ENCODE data around the gene PSKH1. TPM values are rescaled to one million over a fixed set of nuclear protein-coding genes. Genes with fewer than 3 reads are reported as not detected.
"Not testable (repeated sequence)": the region's sequence is repeated elsewhere in the genome, so short reads cannot be mapped to it uniquely, and the experiment has no call there.

The PSKH1 gene
- total RNA-seq, 2 donors from 2014 or later, result 32.1 to 37.4 TPM

DNA sequence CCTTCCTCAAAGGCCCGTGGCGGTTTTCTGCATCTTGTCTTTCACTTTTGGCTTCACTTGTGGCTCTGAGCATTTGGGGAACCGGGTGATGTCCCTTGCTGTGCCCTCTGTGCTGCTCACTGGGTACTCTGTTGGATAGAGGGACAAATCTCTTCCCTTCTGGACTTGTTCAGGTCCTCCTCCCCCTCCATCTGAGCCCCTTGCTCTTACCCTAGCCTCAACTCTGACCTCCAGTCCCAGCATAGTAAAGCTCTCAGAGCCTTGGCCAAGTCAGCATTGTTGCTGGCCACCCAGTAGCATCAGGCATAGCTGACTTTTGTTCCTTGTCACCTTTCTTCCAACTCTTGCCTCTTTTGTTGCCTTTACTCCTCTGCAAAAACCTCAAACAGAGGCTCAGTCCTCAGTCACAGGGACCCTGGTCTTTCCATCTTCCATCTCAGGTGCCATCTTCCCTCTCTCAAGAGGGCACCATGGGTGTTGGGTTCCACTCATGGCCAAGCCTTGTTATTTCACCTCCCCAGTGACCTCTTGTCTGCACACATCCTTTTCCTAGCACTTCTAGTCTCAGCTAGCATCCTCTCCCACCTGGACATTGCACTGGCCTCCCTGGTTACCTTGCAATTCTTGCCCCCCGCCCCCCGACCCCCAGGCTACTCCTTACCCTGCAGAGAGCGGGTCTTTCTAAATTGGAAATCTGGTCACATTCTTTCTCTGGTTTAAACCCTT is 44.0 kb downstream of the PSKH1 start:
- H3K9ac ChIP-seq (ENCODE audit: extremely low read depth, low read length, poor library complexity, severe bottlenecking), result peak overlapping the region; percentile 77
- H3K9me3 ChIP-seq (ENCODE audit: control insufficient read depth, low read length), result no peaks in the 10 kb centered on the region
- H3K4me3 ChIP-seq (ENCODE audit: low read length), result peak overlapping the region; percentile 93
- peaks cover 16% of the 10 kb centered on the region for H3K4me1 Mint-ChIP-seq
- no peak overlapping the region for H3K27ac ChIP-seq (ENCODE audit: low read depth, low read length)
- H3K36me3 ChIP-seq (ENCODE audit: control insufficient read depth, insufficient read depth, low read length), result no peaks in the 10 kb centered on the region
- no peaks in the 10 kb centered on the region for H3K4me1 ChIP-seq (ENCODE audit: control insufficient read depth, insufficient read depth, low read length)
- TF ChIP-seq CTCF (conservative IDR thresholded peaks at IDR 0.05), result no peak
- H3K27me3 Mint-ChIP-seq (ENCODE audit: insufficient read depth), result no peaks in the 10 kb centered on the region
- WGBS, 2 experiments (ENCODE audit: insufficient coverage in 1 of 2, insufficient read length in 1 of 2), result 48 to 100% methylated on average over 3 to 6 of the region's 6 CpGs
- H3K4me3 Mint-ChIP-seq, result peak overlapping the region; percentile 100
- H3K27ac Mint-ChIP-seq, result peak overlapping the region; percentile 99
- DNase-seq, result no peak
- H3K27me3 ChIP-seq (ENCODE audit: control insufficient read depth, insufficient read depth, low read length, poor library complexity, severe bottlenecking), result no peaks in the 10 kb centered on the region
- H3K36me3 Mint-ChIP-seq (ENCODE audit: low read depth), result peaks cover 6% of the 10 kb centered on the region
- H3K9me3 Mint-ChIP-seq, result no peaks in the 10 kb centered on the region

GRCh38 chr16:67937713-67938112 is 44.7 kb downstream of the PSKH1 start:
- not testable (repeated sequence) for H3K36me3 Mint-ChIP-seq (ENCODE audit: low read depth); H3K9me3 Mint-ChIP-seq; H3K27me3 ChIP-seq (ENCODE audit: control insufficient read depth, insufficient read depth, low read length, poor library complexity, severe bottlenecking); H3K27me3 Mint-ChIP-seq (ENCODE audit: insufficient read depth); H3K27ac ChIP-seq (ENCODE audit: low read depth, low read length); DNase-seq; H3K27ac Mint-ChIP-seq; H3K9ac ChIP-seq (ENCODE audit: extremely low read depth, low read length, poor library complexity, severe bottlenecking); H3K4me3 ChIP-seq (ENCODE audit: low read length); H3K4me1 ChIP-seq (ENCODE audit: control insufficient read depth, insufficient read depth, low read length); H3K9me3 ChIP-seq (ENCODE audit: control insufficient read depth, low read length); H3K36me3 ChIP-seq (ENCODE audit: control insufficient read depth, insufficient read depth, low read length)
- Mint-ChIP-seq H3K4me3 (peak overlapping the region; percentile 100), H3K4me1 (peaks cover 16% of the 10 kb centered on the region)
- WGBS, 2 experiments (ENCODE audit: insufficient coverage in 1 of 2, insufficient read length in 1 of 2), result 89 to 96% methylated on average over 2 to 5 of the region's 5 CpGs

DNA sequence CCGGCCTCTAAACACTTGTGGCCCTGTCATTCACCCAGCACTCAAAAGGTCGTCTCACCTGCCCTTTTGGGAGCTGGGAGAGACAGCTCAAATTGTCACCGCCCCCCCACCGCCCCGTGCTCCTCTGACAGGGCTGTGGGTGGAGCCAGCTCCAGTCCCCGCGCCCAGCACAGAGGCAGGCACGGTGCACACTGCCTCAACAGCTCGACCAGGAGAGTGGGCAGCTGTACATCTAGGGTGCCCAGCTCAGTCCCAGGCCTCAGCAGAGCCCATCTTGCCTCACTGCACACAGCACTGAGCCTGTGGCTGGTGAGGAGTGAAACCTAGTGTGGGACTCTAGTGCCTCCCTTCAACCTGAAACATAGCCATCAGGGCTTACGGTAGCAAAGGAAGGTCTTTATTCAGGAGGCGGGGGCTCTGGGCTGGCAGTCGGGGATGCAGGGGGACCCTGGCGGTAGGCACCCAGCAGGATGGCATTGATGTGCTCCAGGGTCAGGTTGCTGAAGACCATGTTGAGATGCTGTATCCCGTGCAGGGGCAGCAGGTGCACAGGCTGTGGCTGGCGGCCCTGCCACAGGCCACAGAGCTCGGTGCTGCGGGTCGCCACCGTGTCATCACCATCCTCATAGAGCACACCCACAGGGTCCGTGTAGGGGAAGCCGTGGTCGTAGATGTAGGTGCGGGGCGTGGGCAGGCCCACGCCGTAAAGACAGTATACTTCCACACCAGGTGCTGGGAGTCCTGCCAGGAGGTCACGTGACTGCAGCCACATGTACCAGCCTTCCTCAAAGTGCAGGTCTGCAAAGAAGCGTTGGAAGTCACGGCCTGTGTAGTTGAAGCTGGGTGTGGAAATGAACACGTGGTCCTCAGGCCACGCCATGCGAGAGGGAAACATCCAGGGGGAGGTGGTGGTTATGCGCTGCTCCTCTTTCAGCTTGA is 46.7 kb downstream of the PSKH1 start:
- no peak overlapping the region for H3K27ac ChIP-seq (ENCODE audit: low read depth, low read length)
- WGBS, 2 experiments (ENCODE audit: insufficient coverage in 1 of 2, insufficient read length in 1 of 2), result 95 to 97% methylated on average over 22 to 33 of the region's 33 CpGs
- H3K4me3 ChIP-seq (ENCODE audit: low read length), result no peak overlapping the region
- H3K4me3 Mint-ChIP-seq, result no peak overlapping the region
- TF ChIP-seq CTCF (conservative IDR thresholded peaks at IDR 0.05), result no peak
- no peak overlapping the region for H3K27ac Mint-ChIP-seq
- no peak overlapping the region for H3K9ac ChIP-seq (ENCODE audit: extremely low read depth, low read length, poor library complexity, severe bottlenecking)
- peaks cover 13% of the 10 kb centered on the region for H3K36me3 ChIP-seq (ENCODE audit: control insufficient read depth, insufficient read depth, low read length)
- DNase-seq, result no peak
- peaks cover 2% of the 10 kb centered on the region for H3K36me3 Mint-ChIP-seq (ENCODE audit: low read depth)
- H3K27me3 ChIP-seq (ENCODE audit: control insufficient read depth, insufficient read depth, low read length, poor library complexity, severe bottlenecking), result no peaks in the 10 kb centered on the region
- H3K27me3 Mint-ChIP-seq (ENCODE audit: insufficient read depth), result no peaks in the 10 kb centered on the region
- no peaks in the 10 kb centered on the region for H3K9me3 Mint-ChIP-seq
- H3K9me3 ChIP-seq (ENCODE audit: control insufficient read depth, low read length), result no peaks in the 10 kb centered on the region
- H3K4me1 Mint-ChIP-seq, result peaks cover 19% of the 10 kb centered on the region
- H3K4me1 ChIP-seq (ENCODE audit: control insufficient read depth, insufficient read depth, low read length), result peaks cover 10% of the 10 kb centered on the region
